NT2/D1 (cell line): ENCODE data around the gene CREB3L1.

Source experiments
- YY1 ChIP-seq: IDR thresholded peaks from 2 replicates; pipeline ENCODE4 v1.6.1; 2011; ENCODE audit not compliant: insufficient read length, insufficient read depth
- ZNF274 ChIP-seq: IDR thresholded peaks from 2 replicates; pipeline ENCODE4 v1.6.1; 2011; ENCODE audit warnings: mild to moderate bottlenecking, low read depth, low read length

DNA sequence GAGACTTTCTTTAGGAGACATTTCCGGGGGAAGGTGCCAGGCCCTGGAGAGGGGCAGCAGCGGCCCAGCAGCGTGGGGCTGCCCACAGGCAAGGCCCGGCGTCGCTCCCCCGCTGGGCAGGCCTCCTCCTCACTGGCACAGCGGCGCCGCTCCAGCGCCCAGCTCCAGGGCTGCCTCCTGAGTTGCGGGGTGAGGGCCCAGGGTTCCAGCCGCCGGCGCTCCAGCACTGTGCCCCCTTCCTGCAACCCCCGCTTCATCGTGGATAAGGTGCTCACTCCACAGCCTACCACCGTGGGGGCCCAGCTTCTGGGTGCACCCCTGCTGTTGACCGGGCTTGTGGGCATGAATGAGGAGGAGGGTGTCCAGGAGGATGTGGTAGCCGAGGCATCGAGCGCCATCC lies 88.8 kb downstream of the CREB3L1 start:
- TF ChIP-seq YY1 (no peak), ZNF274 (no peak)
